SK-N-MC (cell line): ENCODE measurements around the gene TTC7B.

ENCODE experiments used
- EZH2 ChIP-seq: fragments of 200-600 bp; sonication (generic); IDR thresholded peaks from one replicate; pipeline ENCODE4 v1.6.1; 2017; ENCODE audit warnings: antibody characterized with exemption
- FOXP2 ChIP-seq: optimal IDR thresholded peaks from 2 replicates; pipeline ENCODE3; 2011; ENCODE audit warnings: mild to moderate bottlenecking, moderate library complexity; ENCODE audit not compliant: insufficient read depth; ENCODE audit errors: extremely low read length, control extremely low read depth
- POLR2AphosphoS5 ChIP-seq: IDR thresholded peaks from 2 replicates; pipeline ENCODE4 v1.6.1; 2012; ENCODE audit warnings: mild to moderate bottlenecking, low read depth, low read length, borderline replicate concordance

GRCh38 chr14:90848944-90849731 lies 32.9 kb upstream of the TTC7B start:
- TF ChIP-seq EZH2: no peak
- no peak for TF ChIP-seq POLR2AphosphoS5
- no peak for TF ChIP-seq FOXP2
